Body of pancreas (tissue), 4 donors: ENCODE measurements around the gene C15orf40. TPM values are rescaled to one million over a fixed set of nuclear protein-coding genes. Genes with fewer than 3 reads are reported as not detected.
"Not testable (repeated sequence)": the region's sequence is repeated elsewhere in the genome, so short reads cannot be mapped to it uniquely, and the experiment has no call there.

ENCODE experiments used
- ATAC-seq: fragments of 150-250 bp; one replicate; pipeline ENCODE4 v1.9.1; 2016
- DNase-seq, 4 donors: peaks; one replicate each; pipeline ENCODE4 v3.0.0-alpha.2; 2019
- H3K27ac ChIP-seq, 4 donors: fragments of 200-600 bp; sonication (generic); 1 replicate in 3 of 4; 2 replicates in 1 of 4; pipeline versions ENCODE4 v1.5.1 to v1.6.1; 2016 to 2019; ENCODE audit warnings: mild to moderate bottlenecking in 1 of 4, mixed read lengths in 1 of 4, moderate library complexity in 1 of 4
- H3K27me3 ChIP-seq, 2 donors: fragments of 200-600 bp; sonication (generic); one replicate each; pipeline ENCODE4 v1.6.0; 2016; ENCODE audit warnings: mild to moderate bottlenecking in 1 of 2
- H3K36me3 ChIP-seq, 2 donors: fragments of 200-600 bp; sonication (generic); replicated peaks in 1 of 2; 2 replicates each; pipeline ENCODE4 v1.5.1; 2016; ENCODE audit warnings: low read depth in 2 of 2; ENCODE audit not compliant: insufficient read depth in 1 of 2
- H3K4me1 ChIP-seq: fragments of 200-600 bp; sonication (generic); one replicate; pipeline ENCODE4 v1.6.0; 2016
- H3K4me3 ChIP-seq, 2 donors: fragments of 200-600 bp; sonication (generic); 1 replicate in 1 of 2; 2 replicates in 1 of 2; pipeline ENCODE4 v1.5.1; 2016 to 2019
- H3K9me3 ChIP-seq, 3 donors: fragments of 200-600 bp; sonication (generic); 1 replicate in 2 of 3; 2 replicates in 1 of 3; pipeline ENCODE4 v1.5.1; 2016
- POLR2A ChIP-seq, 3 donors: fragments of 450-650 bp; IDR thresholded peaks; one replicate each; pipeline ENCODE4 v1.6.1; 2016; ENCODE audit warnings: antibody characterized with exemption in 3 of 3, mild to moderate bottlenecking in 2 of 3
- WGBS, 2 donors: methylation state at CpG; one replicate each; pipeline ENCODE4 v1.1.5; 2017; 5-methylcytosine and 5-hydroxymethylcytosine counted together
- intact Hi-C: fragments of 100-400 bp; cut with DNase I; formaldehyde crosslinking; loops from one replicate; pipeline ENCODE4 v1.15.1; 2023
- total RNA-seq, 2 donors: library from RNA; depleted of rRNA; stranded (reverse); fragments of >200 nt; gene quantifications; one replicate each; pipeline ENCODE4 v1.1.0, GENCODE V29; 2016
- TF ChIP-seq, protein P1 (sequence below), 7 experiments: fragments of 450-650 bp in 4 of 7; fragments of 200-600 bp in 3 of 7; sonication (generic) in 3 of 7; IDR thresholded peaks; one replicate each; pipeline ENCODE4 v1.5.1; 2016 to 2019; ENCODE audit warnings: antibody characterized with exemption in 7 of 7

Gene C15orf40
- total RNA-seq, 2 donors from 2014 or later: 9.3 to 9.6 TPM

DNA sequence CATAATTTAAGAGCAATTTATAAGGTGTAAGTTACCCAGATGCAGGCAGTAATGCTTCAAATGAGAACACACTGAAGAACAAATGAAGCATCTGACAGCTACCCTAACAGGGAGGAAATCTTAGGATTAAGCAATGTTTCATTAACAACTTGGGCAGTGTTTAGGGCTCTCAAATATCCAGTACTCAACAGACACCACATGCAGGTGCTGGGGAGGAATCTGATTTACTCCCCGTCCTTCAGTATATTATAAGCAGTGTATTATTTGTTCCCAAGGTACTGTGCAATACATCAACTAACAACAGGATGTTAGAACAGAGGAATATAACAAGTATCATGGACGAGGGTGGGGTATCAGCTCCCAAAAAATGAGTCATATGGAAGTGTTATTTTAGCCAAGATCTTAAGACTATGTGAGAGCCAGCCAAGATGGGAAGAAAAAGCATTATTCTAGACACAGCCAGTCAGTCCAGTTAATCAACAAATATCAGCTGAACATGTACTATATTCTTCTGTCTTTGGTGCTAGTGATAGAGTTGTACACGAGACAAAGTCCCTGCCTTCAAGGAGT lies 35.2 kb upstream of the C15orf40 start:
- H3K36me3 ChIP-seq: peaks cover 3 to 4% of the 10 kb centered on the region in 2 donors
- intact Hi-C loops: no loop called here
- no peak overlapping the region for H3K27ac ChIP-seq
- no peaks in the 10 kb centered on the region for H3K9me3 ChIP-seq
- H3K4me3 ChIP-seq: no peak overlapping the region
- DNase-seq (no peak), ATAC-seq (no peak)
- 78 to 86% methylated on average over 3 of the region's 3 CpGs for WGBS, 2 donors
- H3K27me3 ChIP-seq: no peaks in the 10 kb centered on the region
- H3K4me1 ChIP-seq: no peaks in the 10 kb centered on the region
- TF ChIP-seq, protein P1, sequence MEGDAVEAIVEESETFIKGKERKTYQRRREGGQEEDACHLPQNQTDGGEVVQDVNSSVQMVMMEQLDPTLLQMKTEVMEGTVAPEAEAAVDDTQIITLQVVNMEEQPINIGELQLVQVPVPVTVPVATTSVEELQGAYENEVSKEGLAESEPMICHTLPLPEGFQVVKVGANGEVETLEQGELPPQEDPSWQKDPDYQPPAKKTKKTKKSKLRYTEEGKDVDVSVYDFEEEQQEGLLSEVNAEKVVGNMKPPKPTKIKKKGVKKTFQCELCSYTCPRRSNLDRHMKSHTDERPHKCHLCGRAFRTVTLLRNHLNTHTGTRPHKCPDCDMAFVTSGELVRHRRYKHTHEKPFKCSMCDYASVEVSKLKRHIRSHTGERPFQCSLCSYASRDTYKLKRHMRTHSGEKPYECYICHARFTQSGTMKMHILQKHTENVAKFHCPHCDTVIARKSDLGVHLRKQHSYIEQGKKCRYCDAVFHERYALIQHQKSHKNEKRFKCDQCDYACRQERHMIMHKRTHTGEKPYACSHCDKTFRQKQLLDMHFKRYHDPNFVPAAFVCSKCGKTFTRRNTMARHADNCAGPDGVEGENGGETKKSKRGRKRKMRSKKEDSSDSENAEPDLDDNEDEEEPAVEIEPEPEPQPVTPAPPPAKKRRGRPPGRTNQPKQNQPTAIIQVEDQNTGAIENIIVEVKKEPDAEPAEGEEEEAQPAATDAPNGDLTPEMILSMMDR (IDR thresholded peaks at IDR 0.05): no peak
- no peak for TF ChIP-seq POLR2A (IDR thresholded peaks at IDR 0.05)

DNA sequence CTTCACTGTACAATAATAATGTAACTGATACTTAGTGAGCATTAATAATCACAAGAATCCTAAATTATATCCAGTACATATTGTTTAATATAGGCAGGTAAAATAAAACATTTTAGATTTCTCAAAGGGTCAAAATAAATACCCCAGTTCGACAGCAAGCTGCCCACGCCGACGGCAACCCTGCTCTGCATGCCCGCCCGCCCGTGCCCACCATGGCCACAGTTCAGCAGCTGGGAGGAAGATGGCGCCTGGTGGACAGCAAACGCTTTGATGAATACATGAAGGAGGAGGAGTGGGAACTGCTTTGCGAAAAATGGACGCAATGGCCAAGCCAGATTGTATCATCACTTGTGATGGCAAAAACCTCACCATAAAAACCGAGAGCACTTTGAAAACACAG lies 32.7 kb upstream of the C15orf40 start:
- intact Hi-C loops: no loop called here
- Histone ChIP-seq H3K4me3 (no peak overlapping the region), H3K27ac (no peak overlapping the region), H3K9me3 (no peaks in the 10 kb centered on the region), H3K36me3 (peaks cover 4 to 8% of the 10 kb centered on the region in 2 donors), H3K4me1 (no peaks in the 10 kb centered on the region), H3K27me3 (no peaks in the 10 kb centered on the region)
- ATAC-seq (no peak), DNase-seq (no peak)
- no peak for TF ChIP-seq POLR2A (IDR thresholded peaks at IDR 0.05)
- TF ChIP-seq, protein P1 (IDR thresholded peaks at IDR 0.05): no peak
- 98% methylated on average over 12 of the region's 12 CpGs for WGBS, 2 donors

DNA sequence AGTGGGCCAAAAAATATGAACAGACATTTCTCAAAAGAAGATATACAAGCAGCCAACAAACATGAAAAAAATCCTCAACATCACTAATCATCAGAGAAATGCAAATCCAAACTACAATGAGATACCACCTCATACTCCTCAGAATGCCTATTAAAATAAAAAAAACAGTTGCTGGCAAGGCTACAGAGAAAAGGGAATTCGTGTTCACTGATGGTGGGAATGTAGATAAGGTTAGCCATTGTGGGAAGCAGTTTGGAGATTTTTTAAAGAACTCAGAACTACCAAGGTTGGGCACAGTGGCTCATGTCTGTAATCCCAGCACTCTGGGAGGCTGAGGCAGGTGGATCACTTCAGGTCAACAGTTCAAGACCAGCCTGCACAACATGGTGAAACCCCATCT lies 27.8 kb upstream of the C15orf40 start:
- DNase-seq (no peak), ATAC-seq (no peak)
- Histone ChIP-seq H3K27ac (no peak overlapping the region), H3K36me3 (peaks cover 4 to 5% of the 10 kb centered on the region in 2 donors), H3K9me3 (no peaks in the 10 kb centered on the region), H3K4me3 (no peak overlapping the region), H3K4me1 (no peaks in the 10 kb centered on the region), H3K27me3 (no peaks in the 10 kb centered on the region)
- no peak for TF ChIP-seq POLR2A (IDR thresholded peaks at IDR 0.05)
- TF ChIP-seq, protein P1 (IDR thresholded peaks at IDR 0.05): no peak
- intact Hi-C loops: no loop called here
- WGBS, 2 donors: 21 to 35% methylated on average over 1 of the region's 1 CpG

DNA sequence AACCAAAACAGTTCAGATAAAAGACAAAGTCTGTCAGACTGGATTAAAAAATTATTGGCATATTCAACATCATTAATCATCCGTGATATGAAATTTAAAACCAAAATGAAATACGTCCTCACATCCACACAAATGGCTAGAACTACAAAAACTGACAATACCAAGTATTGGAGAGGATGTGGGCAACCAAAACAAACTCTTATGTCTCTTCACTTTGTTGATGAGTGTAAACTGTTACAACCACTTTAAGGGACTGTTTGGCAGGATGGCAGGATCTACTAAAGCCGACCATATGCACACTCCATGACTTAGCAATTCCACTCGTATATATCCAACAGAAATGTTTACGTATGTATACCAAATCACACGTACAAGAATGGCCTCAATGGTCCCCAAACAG lies 24.8 kb upstream of the C15orf40 start:
- H3K9me3 ChIP-seq: no peaks in the 10 kb centered on the region
- no peaks in the 10 kb centered on the region for H3K4me1 ChIP-seq
- no peak for DNase-seq
- TF ChIP-seq POLR2A (IDR thresholded peaks at IDR 0.05): no peak
- TF ChIP-seq, protein P1 (IDR thresholded peaks at IDR 0.05): no peak
- no peak for ATAC-seq
- WGBS, 2 donors: 95 to 96% methylated on average over 6 of the region's 6 CpGs
- H3K4me3 ChIP-seq: no peak overlapping the region
- peaks cover 1 to 3% of the 10 kb centered on the region in 2 donors for H3K36me3 ChIP-seq
- no peak overlapping the region for H3K27ac ChIP-seq
- intact Hi-C loops: no loop called here
- H3K27me3 ChIP-seq: no peaks in the 10 kb centered on the region

DNA sequence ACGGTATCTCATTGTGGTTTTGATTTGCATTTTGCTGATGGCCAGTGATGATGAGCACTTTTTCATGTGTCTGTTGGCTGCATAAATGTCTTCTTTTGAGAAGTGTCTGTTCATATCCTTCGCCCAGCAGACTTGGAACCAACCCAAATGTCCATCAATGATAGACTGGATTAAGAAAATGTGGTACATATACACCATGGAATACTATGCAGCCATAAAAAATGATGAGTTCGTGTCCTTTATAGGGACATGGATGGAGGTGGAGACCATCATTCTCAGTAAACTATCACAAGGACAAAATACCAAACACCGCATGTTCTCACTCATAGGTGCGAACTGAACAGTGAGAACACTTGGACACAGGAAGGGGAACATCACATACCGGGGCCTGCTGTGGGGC lies 19.8 kb upstream of the C15orf40 start:
- H3K4me3 ChIP-seq, H3K27me3 ChIP-seq, ATAC-seq, H3K4me1 ChIP-seq, intact Hi-C loops, H3K9me3 ChIP-seq, DNase-seq, H3K27ac ChIP-seq, H3K36me3 ChIP-seq: not testable (repeated sequence)
- WGBS, 2 donors: 96 to 99% methylated on average over 6 of the region's 6 CpGs
